EL (cell line): ENCODE results near the gene SAA4.

Experiments
- DNase-seq: peaks from one replicate; pipeline ENCODE4 v3.0.0-alpha.2; 2016

SAA4 gene

DNA sequence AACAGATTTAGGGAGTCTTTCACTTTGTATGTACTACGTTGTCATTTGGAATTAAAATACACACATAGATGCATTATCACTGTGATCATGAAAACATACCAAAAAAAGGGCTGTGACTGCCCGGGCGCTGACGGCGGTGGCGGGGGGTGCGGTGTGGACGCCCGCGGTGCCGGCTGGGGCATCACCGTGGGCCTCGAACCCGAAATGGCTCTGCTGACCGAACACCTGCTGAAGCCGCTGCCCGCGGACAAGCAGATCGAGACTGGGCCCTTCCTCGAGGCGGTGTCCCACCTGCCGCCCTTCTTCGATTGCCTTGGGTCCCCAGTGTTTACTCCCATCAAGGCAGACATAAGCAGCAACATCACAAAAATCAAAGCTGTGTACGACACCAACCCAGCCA lies 47.8 kb downstream of the SAA4 start:
- DNase-seq, result no peak
